ENCODE results near the gene THADA.

Gene THADA

DNA sequence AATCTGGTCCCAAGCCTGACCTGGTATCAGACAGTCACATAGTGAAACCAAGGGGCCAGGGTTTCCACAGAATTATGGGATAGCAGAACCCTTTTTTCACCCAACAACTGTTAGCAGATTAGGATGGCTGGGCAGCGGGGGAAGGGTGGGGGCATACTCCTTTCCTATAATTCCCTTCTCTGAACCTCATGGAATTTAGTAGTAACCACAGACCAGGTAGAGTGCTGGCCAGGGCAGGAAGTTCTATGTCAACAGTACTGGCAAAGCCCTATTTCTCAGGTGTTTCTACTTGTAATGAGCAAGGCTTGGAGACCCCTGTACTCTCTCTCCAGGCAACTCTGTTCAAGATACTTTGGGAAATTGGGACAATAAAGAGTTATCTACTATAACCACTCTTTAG lies 174.6 kb downstream of the THADA start:
- H3K4me3 ChIP-seq (replicated peaks; ENCODE audit: insufficient read depth, low read length) = no peak overlapping the region
- TF ChIP-seq POLR2AphosphoS5 (IDR thresholded peaks at IDR 0.05; ENCODE audit: low read depth) (no peak), GABPA (IDR thresholded peaks at IDR 0.05; ENCODE audit: low read depth) (no peak), SPI1 (IDR thresholded peaks at IDR 0.05; ENCODE audit: borderline replicate concordance, low read depth) (no peak)
- TF ChIP-seq, protein P1, sequence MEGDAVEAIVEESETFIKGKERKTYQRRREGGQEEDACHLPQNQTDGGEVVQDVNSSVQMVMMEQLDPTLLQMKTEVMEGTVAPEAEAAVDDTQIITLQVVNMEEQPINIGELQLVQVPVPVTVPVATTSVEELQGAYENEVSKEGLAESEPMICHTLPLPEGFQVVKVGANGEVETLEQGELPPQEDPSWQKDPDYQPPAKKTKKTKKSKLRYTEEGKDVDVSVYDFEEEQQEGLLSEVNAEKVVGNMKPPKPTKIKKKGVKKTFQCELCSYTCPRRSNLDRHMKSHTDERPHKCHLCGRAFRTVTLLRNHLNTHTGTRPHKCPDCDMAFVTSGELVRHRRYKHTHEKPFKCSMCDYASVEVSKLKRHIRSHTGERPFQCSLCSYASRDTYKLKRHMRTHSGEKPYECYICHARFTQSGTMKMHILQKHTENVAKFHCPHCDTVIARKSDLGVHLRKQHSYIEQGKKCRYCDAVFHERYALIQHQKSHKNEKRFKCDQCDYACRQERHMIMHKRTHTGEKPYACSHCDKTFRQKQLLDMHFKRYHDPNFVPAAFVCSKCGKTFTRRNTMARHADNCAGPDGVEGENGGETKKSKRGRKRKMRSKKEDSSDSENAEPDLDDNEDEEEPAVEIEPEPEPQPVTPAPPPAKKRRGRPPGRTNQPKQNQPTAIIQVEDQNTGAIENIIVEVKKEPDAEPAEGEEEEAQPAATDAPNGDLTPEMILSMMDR (IDR thresholded peaks at IDR 0.05; ENCODE audit: insufficient read depth, low read length) = no peak
- TF ChIP-seq, protein P2, sequence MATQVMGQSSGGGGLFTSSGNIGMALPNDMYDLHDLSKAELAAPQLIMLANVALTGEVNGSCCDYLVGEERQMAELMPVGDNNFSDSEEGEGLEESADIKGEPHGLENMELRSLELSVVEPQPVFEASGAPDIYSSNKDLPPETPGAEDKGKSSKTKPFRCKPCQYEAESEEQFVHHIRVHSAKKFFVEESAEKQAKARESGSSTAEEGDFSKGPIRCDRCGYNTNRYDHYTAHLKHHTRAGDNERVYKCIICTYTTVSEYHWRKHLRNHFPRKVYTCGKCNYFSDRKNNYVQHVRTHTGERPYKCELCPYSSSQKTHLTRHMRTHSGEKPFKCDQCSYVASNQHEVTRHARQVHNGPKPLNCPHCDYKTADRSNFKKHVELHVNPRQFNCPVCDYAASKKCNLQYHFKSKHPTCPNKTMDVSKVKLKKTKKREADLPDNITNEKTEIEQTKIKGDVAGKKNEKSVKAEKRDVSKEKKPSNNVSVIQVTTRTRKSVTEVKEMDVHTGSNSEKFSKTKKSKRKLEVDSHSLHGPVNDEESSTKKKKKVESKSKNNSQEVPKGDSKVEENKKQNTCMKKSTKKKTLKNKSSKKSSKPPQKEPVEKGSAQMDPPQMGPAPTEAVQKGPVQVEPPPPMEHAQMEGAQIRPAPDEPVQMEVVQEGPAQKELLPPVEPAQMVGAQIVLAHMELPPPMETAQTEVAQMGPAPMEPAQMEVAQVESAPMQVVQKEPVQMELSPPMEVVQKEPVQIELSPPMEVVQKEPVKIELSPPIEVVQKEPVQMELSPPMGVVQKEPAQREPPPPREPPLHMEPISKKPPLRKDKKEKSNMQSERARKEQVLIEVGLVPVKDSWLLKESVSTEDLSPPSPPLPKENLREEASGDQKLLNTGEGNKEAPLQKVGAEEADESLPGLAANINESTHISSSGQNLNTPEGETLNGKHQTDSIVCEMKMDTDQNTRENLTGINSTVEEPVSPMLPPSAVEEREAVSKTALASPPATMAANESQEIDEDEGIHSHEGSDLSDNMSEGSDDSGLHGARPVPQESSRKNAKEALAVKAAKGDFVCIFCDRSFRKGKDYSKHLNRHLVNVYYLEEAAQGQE (IDR thresholded peaks at IDR 0.05; ENCODE audit: insufficient replicate concordance, low read depth) = no peak
- H3K27me3 ChIP-seq (ENCODE audit: insufficient read depth, poor library complexity, severe bottlenecking) = no peaks in the 10 kb centered on the region
- no peak for DNase-seq (ENCODE audit: low read depth in 1 of 2, low spot score in 1 of 2)
- no peak overlapping the region for H3K27ac ChIP-seq (replicated peaks)

DNA sequence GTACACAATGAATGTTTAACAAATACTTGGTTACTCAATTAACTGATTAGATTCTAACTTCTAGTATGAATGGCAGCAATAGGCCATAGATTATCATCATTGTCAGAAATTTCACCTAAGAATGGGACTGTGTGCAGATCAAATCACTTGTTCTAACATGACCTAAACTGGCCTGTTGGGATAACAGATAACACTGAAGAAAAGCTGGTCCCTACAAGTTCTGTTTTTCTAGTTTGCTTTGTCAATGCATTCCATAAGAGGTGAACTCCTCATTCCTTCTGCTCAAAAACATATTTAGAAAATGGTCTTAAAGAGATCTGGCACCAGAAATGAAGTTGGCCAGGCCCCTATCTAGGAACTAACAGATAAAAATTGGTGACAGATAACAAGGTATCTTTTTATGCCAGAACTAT lies 175.4 kb downstream of the THADA start:
- no peak for DNase-seq (ENCODE audit: low read depth in 1 of 2, low spot score in 1 of 2)
- no peak overlapping the region for H3K27ac ChIP-seq (replicated peaks)
- TF ChIP-seq SPI1 (IDR thresholded peaks at IDR 0.05; ENCODE audit: borderline replicate concordance, low read depth) (no peak), GABPA (IDR thresholded peaks at IDR 0.05; ENCODE audit: low read depth) (no peak), POLR2AphosphoS5 (IDR thresholded peaks at IDR 0.05; ENCODE audit: low read depth) (no peak)
- TF ChIP-seq, protein P1 (IDR thresholded peaks at IDR 0.05; ENCODE audit: insufficient read depth, low read length) = no peak
- TF ChIP-seq, protein P2 (IDR thresholded peaks at IDR 0.05; ENCODE audit: insufficient replicate concordance, low read depth) = no peak
- H3K4me3 ChIP-seq (replicated peaks; ENCODE audit: insufficient read depth, low read length) = no peak overlapping the region
- no peaks in the 10 kb centered on the region for H3K27me3 ChIP-seq (ENCODE audit: insufficient read depth, poor library complexity, severe bottlenecking)

DNA sequence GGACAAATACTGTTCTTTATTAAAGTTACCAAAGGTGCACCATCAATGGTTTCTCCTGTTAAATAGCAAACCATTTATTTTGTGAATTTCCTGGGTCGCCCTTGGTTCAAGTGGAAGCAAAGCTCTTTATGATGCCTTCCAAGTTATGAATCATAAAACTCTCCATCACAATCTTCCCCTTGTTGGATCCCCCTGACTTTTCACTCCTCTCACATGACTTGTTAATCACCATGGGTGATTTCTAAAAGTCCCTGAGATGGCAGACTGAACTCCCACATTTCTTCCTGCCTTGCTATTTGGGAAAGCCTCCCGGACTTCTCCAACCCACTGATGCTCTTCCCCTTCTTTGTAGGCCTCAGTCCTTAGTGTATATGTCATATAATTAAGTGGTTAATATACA lies 176.0 kb downstream of the THADA start:
- no peaks in the 10 kb centered on the region for H3K27me3 ChIP-seq (ENCODE audit: insufficient read depth, poor library complexity, severe bottlenecking)
- no peak overlapping the region for H3K4me3 ChIP-seq (replicated peaks; ENCODE audit: insufficient read depth, low read length)
- no peak for TF ChIP-seq GABPA (IDR thresholded peaks at IDR 0.05; ENCODE audit: low read depth)
- TF ChIP-seq, protein P2 (IDR thresholded peaks at IDR 0.05; ENCODE audit: insufficient replicate concordance, low read depth) = no peak
- TF ChIP-seq POLR2AphosphoS5 (IDR thresholded peaks at IDR 0.05; ENCODE audit: low read depth) = no peak
- TF ChIP-seq, protein P1 (IDR thresholded peaks at IDR 0.05; ENCODE audit: insufficient read depth, low read length) = no peak
- no peak for TF ChIP-seq SPI1 (IDR thresholded peaks at IDR 0.05; ENCODE audit: borderline replicate concordance, low read depth)
- H3K27ac ChIP-seq (replicated peaks) = no peak overlapping the region
- no peak for DNase-seq (ENCODE audit: low read depth in 1 of 2, low spot score in 1 of 2)

Measured in HL-60 (cell line).